IPS-NIHi11 (cell line): ENCODE results near the gene GASK1A.

Experiments used
- DNase-seq: peaks from one replicate; pipeline ENCODE4 v3.0.0; 2012; ENCODE audit warnings: mixed read lengths, low spot score

GASK1A gene

DNA sequence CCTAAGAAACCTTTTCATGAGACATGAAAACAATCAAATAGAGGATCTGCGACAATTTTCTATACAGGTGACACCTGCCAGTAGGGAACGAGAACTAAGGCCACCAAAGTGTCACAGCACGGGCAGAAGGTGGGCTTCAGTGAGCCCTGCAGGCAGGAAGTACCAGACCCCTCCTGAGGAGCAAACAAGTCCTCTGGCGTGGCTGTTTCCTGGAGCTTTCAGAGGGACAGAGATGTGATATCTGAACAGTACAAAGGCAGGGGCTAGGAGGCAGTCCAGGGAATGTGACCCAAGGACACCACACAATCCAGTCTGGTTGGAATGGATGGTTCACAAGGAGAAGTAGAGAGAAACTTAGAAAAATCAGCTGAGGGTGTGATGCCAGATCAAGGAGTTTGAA is 110.0 kb downstream of the GASK1A start:
- no peak for DNase-seq

DNA sequence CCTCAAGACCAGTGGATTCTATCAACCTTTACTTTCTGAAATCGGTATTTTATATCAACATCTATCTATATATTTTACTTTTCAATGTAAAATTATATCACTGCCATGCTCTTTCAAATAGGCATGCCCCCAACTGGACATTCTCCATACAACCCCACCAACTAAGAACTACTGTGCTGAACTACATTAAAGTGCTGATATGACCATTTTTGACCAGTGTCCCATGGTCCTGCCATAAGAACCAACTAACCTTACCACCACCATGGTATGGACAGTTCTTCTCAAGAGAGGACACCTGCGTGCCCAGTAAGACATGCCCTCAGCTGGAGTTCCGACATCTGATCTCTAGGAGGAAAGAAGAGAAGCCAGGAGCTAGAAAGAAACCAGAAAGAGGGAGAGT is 111.1 kb downstream of the GASK1A start:
- DNase-seq, result no peak

DNA sequence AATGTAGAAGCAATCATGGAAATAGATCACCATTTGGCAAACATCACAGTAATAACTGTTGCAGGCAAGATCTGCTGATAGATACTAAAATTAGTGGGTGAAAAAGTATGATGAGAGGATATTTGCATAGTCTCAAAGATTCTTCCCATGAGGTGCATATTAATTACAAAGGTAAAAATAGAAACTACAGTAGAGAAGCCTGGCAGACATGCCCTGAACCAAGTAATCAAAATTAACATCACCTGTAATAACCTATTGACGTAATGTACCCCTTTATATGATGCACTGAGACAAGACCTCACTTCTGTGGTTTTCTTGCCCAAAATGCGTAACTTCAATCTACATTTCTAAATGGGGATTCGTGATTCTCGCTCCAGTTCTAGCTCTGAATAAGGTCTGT is 112.4 kb downstream of the GASK1A start:
- no peak for DNase-seq

- DNase-seq, result no peak
These were observed 113.9 kb downstream of the GASK1A start for GRCh38 chr3:43093006-43093405.

DNA sequence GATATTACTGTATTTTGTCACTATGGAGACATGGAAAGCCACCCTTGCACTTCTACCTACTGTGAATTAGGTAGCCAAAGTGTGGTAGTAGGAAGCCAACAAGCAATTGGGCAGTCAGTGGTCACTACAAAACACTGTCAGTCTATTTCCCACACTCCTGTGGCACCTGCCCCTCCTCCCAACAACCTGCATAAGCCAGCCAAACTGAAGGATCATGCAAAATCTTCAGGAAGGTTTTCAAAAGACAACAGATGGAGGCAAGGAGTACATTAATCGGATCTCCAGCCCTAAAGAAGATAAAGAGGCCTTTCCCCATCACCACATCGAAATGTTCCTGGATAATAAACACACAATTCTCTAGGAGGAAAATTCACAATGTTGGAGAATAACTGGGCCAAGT is 114.9 kb downstream of the GASK1A start:
- DNase-seq, result no peak

GRCh38 chr3:43094381-43094780 is 115.3 kb downstream of the GASK1A start:
- DNase-seq, result no peak

DNA sequence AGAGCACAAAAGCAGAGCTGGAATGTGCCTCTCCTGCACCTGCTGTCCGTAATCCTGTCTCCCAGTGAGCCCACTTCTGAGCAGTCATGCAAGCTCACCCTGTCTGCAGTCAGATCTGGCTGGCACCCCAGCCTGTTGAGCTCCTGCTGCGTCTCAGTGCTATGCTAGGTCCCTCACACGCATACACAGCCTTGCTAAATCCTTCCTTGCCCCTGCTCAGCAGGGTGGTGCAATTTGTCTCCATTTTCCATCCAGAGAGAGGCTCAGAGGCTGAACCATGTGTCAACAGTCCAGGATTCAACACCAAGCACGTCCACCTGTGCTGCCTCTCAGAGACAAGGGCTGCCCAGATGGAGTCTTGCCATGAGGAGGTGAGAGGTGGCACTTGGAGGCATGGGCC is 115.7 kb downstream of the GASK1A start:
- DNase-seq, result no peak

DNA sequence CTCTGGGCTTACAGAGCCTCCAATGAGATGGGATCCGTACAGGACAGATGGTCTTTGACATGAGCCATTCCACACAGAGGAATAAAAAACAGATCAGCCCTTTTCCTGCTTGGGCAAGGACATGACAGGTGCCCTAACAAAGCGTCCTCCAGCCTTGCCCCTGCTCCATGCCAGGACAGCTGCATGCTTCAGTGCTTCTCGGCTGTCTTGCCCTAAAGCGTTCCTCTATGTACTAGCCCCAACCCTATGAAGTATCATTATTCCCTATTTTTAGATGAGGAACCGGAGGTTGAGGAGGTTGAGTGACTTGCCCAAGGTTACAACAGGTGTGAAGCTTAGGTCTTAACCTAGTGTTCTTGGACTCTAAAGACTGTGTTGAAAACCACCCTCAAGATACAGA is 116.3 kb downstream of the GASK1A start:
- no peak for DNase-seq

GRCh38 chr3:43096761-43097160 is 117.7 kb downstream of the GASK1A start:
- no peak for DNase-seq

- no peak for DNase-seq
These were observed 118.4 kb downstream of the GASK1A start for GRCh38 chr3:43097400-43098080.

- no peak for DNase-seq
These were observed 119.7 kb downstream of the GASK1A start for GRCh38 chr3:43098761-43099160.

- no peak for DNase-seq
These were observed 123.8 kb downstream of the GASK1A start for GRCh38 chr3:43102773-43103480.

GRCh38 chr3:43104039-43104438 is 124.9 kb downstream of the GASK1A start:
- no peak for DNase-seq

- peak; percentile 53 for DNase-seq
These were observed 125.8 kb downstream of the GASK1A start for GRCh38 chr3:43104660-43105595.

DNA sequence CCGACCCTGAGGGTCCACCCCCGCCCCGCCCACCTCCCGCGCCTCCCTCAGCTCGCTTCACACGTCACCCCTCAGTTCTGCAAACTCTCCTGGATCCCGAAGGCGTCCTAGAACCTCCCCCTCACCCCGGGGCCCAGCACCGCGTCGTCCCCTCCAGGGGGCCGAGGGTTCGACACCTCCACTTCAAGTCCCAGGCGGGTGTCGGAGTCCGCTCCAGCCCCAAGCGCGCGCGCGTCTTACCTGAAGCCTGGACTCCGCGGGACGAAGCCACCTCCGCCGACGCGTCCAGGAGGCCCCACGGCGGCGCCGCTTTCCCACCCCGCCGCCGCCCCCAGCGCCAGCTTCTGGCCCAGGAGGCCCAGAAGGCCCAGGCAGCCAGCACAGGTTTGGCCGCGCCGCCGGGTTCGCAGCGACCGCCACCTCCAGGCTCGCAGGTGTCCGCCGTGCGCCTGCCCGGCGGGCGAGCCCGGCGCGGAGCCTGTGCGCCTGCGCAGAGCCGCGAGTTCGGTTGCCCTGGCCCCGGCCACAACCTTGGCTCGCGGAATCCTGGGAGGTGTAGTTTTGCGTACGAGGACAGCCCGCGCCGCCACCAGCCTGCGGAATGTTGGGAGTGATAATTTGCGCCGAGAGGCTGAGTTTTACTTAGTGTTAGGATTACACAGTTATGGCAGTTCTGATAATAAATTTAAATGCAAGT is 126.6 kb downstream of the GASK1A start, which contains the start of gene POMGNT2:
POMGNT2 (minus strand) TSS at position 484 of the 697 bp plus-strand sequence. CDS start 24,648 bp downstream, outside the sequence.
- peak; percentile 100 for DNase-seq

DNA sequence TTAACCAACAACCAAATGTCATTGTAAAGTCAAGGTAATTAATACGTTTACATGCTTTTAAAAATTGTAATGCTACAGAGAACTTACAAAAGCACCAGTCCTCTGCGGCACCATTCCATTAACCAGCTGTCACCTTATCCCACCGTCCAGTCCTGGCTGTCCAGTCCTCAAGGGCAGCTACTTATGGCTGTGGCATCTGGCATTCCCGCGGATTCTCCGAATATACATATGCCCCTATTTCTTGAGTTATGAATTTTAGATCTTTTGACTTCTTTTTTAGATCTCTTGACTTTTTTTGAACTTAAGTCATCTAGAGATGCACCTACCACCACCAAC is 127.2 kb downstream of the GASK1A start:
- no peak for DNase-seq
